ACC112 (cell line): ENCODE data around the gene PLCB4.
A peak's percentile ranks its signal among the peaks of the same experiment; 100 is the strongest.

ENCODE experiments used
- H2AFZ ChIP-seq: fragments of 200-600 bp; sonication (generic); one replicate; pipeline ENCODE4 v1.6.0; 2017; ENCODE audit warnings: antibody characterized with exemption, low read length; ENCODE audit not compliant: unreplicated experiment
- H3K27ac ChIP-seq: fragments of 200-600 bp; sonication (generic); 2 replicates; pipeline ENCODE4 v1.5.1; 2014; ENCODE audit warnings: low read depth, mild to moderate bottlenecking, antibody characterized with exemption, low read length, moderate library complexity
- H3K27me3 ChIP-seq: fragments of 200-600 bp; sonication (generic); 2 replicates; pipeline ENCODE4 v1.6.1; 2014; ENCODE audit warnings: mild to moderate bottlenecking, antibody characterized with exemption, low read length, moderate library complexity, mixed read lengths; ENCODE audit not compliant: insufficient read depth
- H3K36me3 ChIP-seq: fragments of 200-600 bp; sonication (generic); 2 replicates; pipeline ENCODE4 v1.6.1; 2016; ENCODE audit warnings: mild to moderate bottlenecking, antibody characterized with exemption, low read length, moderate library complexity, mixed read lengths; ENCODE audit not compliant: insufficient read depth
- H3K4me1 ChIP-seq: fragments of 200-600 bp; sonication (generic); one replicate; pipeline ENCODE4 v1.6.1; 2016; ENCODE audit warnings: low read length, mixed read lengths; ENCODE audit not compliant: insufficient read depth, unreplicated experiment, control insufficient read depth
- H3K4me3 ChIP-seq: fragments of 200-600 bp; sonication (generic); 2 replicates; pipeline ENCODE4 v1.5.1; 2014; ENCODE audit warnings: mild to moderate bottlenecking, low read depth, low read length
- H3K79me2 ChIP-seq: fragments of 200-600 bp; sonication (generic); one replicate; pipeline ENCODE4 v1.6.0; 2016; ENCODE audit warnings: low read length; ENCODE audit not compliant: control insufficient read depth, unreplicated experiment, insufficient read depth

Gene PLCB4

GRCh38 chr20:9457136-9457535 is 388.2 kb downstream of the PLCB4 start:
- Histone ChIP-seq H3K27ac (no peak overlapping the region), H3K4me3 (no peak overlapping the region), H3K27me3 (no peaks in the 10 kb centered on the region), H2AFZ (no peak overlapping the region), H3K4me1 (peaks cover 43% of the 10 kb centered on the region), H3K36me3 (no peaks in the 10 kb centered on the region), H3K79me2 (no peaks in the 10 kb centered on the region)

GRCh38 chr20:9458138-9458796 is 389.4 kb downstream of the PLCB4 start:
- H3K27me3 ChIP-seq: no peaks in the 10 kb centered on the region
- H3K27ac ChIP-seq: peak overlapping the region; percentile 8; the same call in 1 of the 2 replicates
- no peaks in the 10 kb centered on the region for H3K79me2 ChIP-seq
- no peak overlapping the region for H2AFZ ChIP-seq
- H3K36me3 ChIP-seq: no peaks in the 10 kb centered on the region
- H3K4me3 ChIP-seq: no peak overlapping the region
- peaks cover 43% of the 10 kb centered on the region for H3K4me1 ChIP-seq

DNA sequence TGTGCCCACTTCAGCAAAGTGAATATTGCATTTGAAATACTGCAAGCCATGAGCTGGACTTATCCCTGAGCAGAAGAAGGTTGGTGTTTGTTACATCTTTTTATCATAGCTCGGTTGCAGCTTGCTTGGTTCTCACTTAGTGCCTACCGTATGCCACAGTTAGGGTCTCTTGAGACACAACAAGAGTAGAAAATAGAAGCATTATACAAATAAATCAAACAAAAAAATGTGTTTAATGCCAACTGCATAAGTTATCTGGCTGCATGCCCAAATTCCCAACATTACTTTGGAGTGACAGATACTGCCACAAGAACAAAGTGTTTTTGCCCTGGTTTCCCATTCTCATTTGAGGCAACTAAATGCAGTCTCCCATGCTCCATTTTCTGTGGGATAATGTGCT is 391.6 kb downstream of the PLCB4 start:
- Histone ChIP-seq H3K4me1 (peaks cover 32% of the 10 kb centered on the region), H3K36me3 (no peaks in the 10 kb centered on the region), H2AFZ (no peak overlapping the region), H3K79me2 (no peaks in the 10 kb centered on the region), H3K27ac (peak overlapping the region; percentile 63), H3K27me3 (no peaks in the 10 kb centered on the region), H3K4me3 (no peak overlapping the region)

DNA sequence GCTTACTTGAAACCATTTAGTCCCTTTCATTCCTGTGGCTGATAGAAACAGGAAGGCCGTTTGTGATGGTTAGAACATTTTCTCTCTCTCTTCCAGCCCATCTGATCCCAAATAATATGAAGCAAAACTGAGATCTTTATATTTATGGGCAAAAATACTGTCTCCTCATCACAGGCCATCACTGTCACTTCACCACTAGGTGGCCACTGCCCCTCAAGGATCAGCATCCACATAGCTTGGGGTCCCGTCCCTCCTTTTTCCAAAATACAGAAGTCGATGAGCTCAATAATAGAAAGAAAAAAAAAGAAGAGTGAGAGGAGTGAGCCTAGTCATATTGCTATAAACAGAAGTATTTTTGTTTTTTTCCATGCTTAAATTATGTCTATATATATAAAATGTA is 399.1 kb downstream of the PLCB4 start:
- Histone ChIP-seq H2AFZ (no peak overlapping the region), H3K4me1 (no peaks in the 10 kb centered on the region), H3K27me3 (no peaks in the 10 kb centered on the region), H3K27ac (no peak overlapping the region), H3K79me2 (no peaks in the 10 kb centered on the region), H3K4me3 (no peak overlapping the region), H3K36me3 (no peaks in the 10 kb centered on the region)

GRCh38 chr20:9474835-9475415 is 406.0 kb downstream of the PLCB4 start:
- no peaks in the 10 kb centered on the region for H3K27me3 ChIP-seq
- no peaks in the 10 kb centered on the region for H3K79me2 ChIP-seq
- peaks cover 8% of the 10 kb centered on the region for H3K4me1 ChIP-seq
- no peaks in the 10 kb centered on the region for H3K36me3 ChIP-seq
- no peak overlapping the region for H3K4me3 ChIP-seq
- H3K27ac ChIP-seq: no peak overlapping the region
- no peak overlapping the region for H2AFZ ChIP-seq

GRCh38 chr20:9475456-9475855 is 406.6 kb downstream of the PLCB4 start:
- H3K4me3 ChIP-seq: no peak overlapping the region
- no peaks in the 10 kb centered on the region for H3K79me2 ChIP-seq
- peaks cover 8% of the 10 kb centered on the region for H3K4me1 ChIP-seq
- no peak overlapping the region for H2AFZ ChIP-seq
- H3K27me3 ChIP-seq: no peaks in the 10 kb centered on the region
- H3K36me3 ChIP-seq: no peaks in the 10 kb centered on the region
- no peak overlapping the region for H3K27ac ChIP-seq

- Histone ChIP-seq H3K27me3 (no peaks in the 10 kb centered on the region), H2AFZ (no peak overlapping the region), H3K79me2 (no peaks in the 10 kb centered on the region), H3K36me3 (no peaks in the 10 kb centered on the region), H3K27ac (no peak overlapping the region), H3K4me1 (peaks cover 8% of the 10 kb centered on the region), H3K4me3 (no peak overlapping the region)
Observed at GRCh38 chr20:9476174-9476573, 407.3 kb downstream of the PLCB4 start.

DNA sequence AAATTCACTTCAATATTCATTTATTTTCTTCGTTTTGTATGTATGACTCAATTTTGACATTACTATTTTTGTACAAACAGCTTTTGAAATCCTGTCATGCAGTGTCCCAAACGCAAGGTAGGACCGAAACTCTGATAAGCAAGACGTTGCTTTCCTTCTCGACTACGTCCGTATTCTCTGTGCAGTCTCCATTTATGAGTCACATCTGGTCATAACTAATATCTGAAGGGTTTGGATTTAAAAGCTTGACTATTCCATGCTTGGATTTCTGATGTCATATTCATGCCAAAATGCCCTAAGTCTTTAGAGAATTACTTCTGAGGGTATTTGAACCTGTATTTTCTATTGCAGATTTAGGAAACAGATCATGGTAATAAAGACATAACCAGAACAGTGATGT is 407.8 kb downstream of the PLCB4 start:
- no peaks in the 10 kb centered on the region for H3K36me3 ChIP-seq
- H3K4me1 ChIP-seq: peaks cover 8% of the 10 kb centered on the region
- H3K4me3 ChIP-seq: no peak overlapping the region
- no peak overlapping the region for H3K27ac ChIP-seq
- peaks cover 4% of the 10 kb centered on the region; the same call in 1 of the 2 replicates for H3K27me3 ChIP-seq
- no peak overlapping the region for H2AFZ ChIP-seq
- H3K79me2 ChIP-seq: no peaks in the 10 kb centered on the region

- Histone ChIP-seq H2AFZ (no peak overlapping the region), H3K27me3 (peaks cover 23% of the 10 kb centered on the region), H3K79me2 (no peaks in the 10 kb centered on the region), H3K36me3 (no peaks in the 10 kb centered on the region), H3K27ac (no peak overlapping the region), H3K4me3 (no peak overlapping the region), H3K4me1 (peaks cover 8% of the 10 kb centered on the region)
Observed at GRCh38 chr20:9478771-9479170, 409.9 kb downstream of the PLCB4 start.

GRCh38 chr20:9480066-9480465 is 411.2 kb downstream of the PLCB4 start:
- Histone ChIP-seq H3K4me1 (peaks cover 3% of the 10 kb centered on the region), H3K27ac (no peak overlapping the region), H3K27me3 (peaks cover 32% of the 10 kb centered on the region), H2AFZ (no peak overlapping the region), H3K4me3 (no peak overlapping the region), H3K36me3 (no peaks in the 10 kb centered on the region), H3K79me2 (no peaks in the 10 kb centered on the region)

DNA sequence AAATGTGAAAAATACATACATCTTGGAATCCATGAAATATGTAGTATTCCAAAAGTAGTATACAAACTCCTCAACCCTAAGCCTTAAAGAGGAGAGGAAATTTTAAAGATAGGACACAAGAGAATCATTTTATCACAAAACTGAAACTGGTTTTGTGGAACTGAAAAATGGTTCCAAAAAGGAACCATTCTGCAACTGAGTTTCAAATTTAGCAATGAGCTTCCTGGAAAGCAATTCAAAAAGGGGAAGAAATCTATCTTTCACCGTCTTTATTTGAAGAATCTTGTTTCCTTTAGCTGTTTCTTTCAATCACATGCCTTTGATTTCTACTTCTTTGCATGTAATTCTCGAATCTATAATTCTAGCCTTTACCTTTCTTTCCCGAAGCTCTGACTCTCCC is 413.3 kb downstream of the PLCB4 start:
- Histone ChIP-seq H3K27ac (no peak overlapping the region), H3K27me3 (peaks cover 38% of the 10 kb centered on the region), H3K79me2 (no peaks in the 10 kb centered on the region), H2AFZ (no peak overlapping the region), H3K4me3 (no peak overlapping the region), H3K36me3 (no peaks in the 10 kb centered on the region), H3K4me1 (no peaks in the 10 kb centered on the region)
